K562 (cell line): Measurements from ENCODE around the gene ELOVL2. TPM values are rescaled to one million over a fixed set of nuclear protein-coding genes. Genes with fewer than 3 reads are reported as not detected.

ENCODE experiments used
- E2F8 ChIP-seq: fragments of 450-650 bp; IDR thresholded peaks from 2 replicates; pipeline ENCODE4 v1.7.1; 2018; ENCODE audit warnings: mild to moderate bottlenecking, low read depth; ENCODE audit not compliant: partially characterized antibody
- EGR1 ChIP-seq: fragments of 450-650 bp; conservative IDR thresholded peaks from 2 replicates; pipeline ENCODE4 v1.6.1; 2017; ENCODE audit warnings: mild to moderate bottlenecking
- EP400 ChIP-seq: fragments of 450-650 bp; IDR thresholded peaks from 2 replicates; pipeline ENCODE4 v1.6.1; 2017; ENCODE audit warnings: antibody characterized with exemption, mild to moderate bottlenecking, moderate library complexity
- MCM2 ChIP-seq: fragments of 450-650 bp; IDR thresholded peaks from 2 replicates; pipeline ENCODE4 v1.6.1; 2017; ENCODE audit warnings: low read depth, mild to moderate bottlenecking
- MEIS2 ChIP-seq: fragments of 450-650 bp; IDR thresholded peaks from 2 replicates; pipeline ENCODE4 v1.6.1; 2014; ENCODE audit warnings: mild to moderate bottlenecking; ENCODE audit not compliant: partially characterized antibody
- NCOR1 ChIP-seq: fragments of 450-650 bp; IDR thresholded peaks from 2 replicates; pipeline ENCODE4 v1.6.1; 2016; ENCODE audit warnings: mild to moderate bottlenecking, moderate library complexity
- SMARCC2 ChIP-seq: fragments of 450-650 bp; IDR thresholded peaks from 2 replicates; pipeline ENCODE4 v1.6.1; 2017; ENCODE audit warnings: antibody characterized with exemption, moderate library complexity, mild to moderate bottlenecking, low read depth
- TCF3 ChIP-seq: sonication (generic); formaldehyde crosslinking; IDR thresholded peaks from 2 replicates; pipeline ENCODE4 v1.4.0; 2020; ENCODE audit warnings: mild to moderate bottlenecking, missing genetic modification reagents
- TCF7 ChIP-seq: sonication (generic); IDR thresholded peaks from 2 replicates; pipeline ENCODE4 v1.6.1; 2016; ENCODE audit warnings: antibody characterized with exemption, borderline replicate concordance
- ZNF121 ChIP-seq: sonication (generic); formaldehyde crosslinking; conservative IDR thresholded peaks from 2 replicates; pipeline ENCODE4 v1.8.0; 2022; ENCODE audit warnings: missing genetic modification reagents
- ZNF586 ChIP-seq: fragments of 450-650 bp; formaldehyde crosslinking; conservative IDR thresholded peaks from 2 replicates; pipeline ENCODE4 v1.4.0; 2020; ENCODE audit warnings: mild to moderate bottlenecking, moderate library complexity
- ZNF644 ChIP-seq: fragments of 200-800 bp; sonication (Bioruptor generic); IDR thresholded peaks from 2 replicates; pipeline ENCODE4 v1.6.1; 2016; ENCODE audit warnings: low read depth, missing genetic modification characterization, missing compliant biosample characterization
- polyA plus RNA-seq, 8 experiments: library from polyadenylated mRNA; depleted of rRNA in 4 of 8; stranded (reverse) in 5 of 8; unstranded in 3 of 8; fragments of >200 nt; fragmentation: Nextera tagmentation in 2 of 8; fragmentation: Illumina TruSeq in 1 of 8; extraction: Ambion mirVana in 2 of 8; extraction: Trizol in 1 of 8; gene quantifications; 2 replicates each; pipeline versions ENCODE4 v1.2.1 to v1.2.3, GENCODE V29; 2011 to 2014; ENCODE audit warnings: inconsistent platforms in 1 of 8, missing spikeins in 1 of 8
- total RNA-seq, 7 experiments: library from RNA; depleted of rRNA in 6 of 7; stranded (reverse); fragments of >200 nt in 6 of 7; fragmentation: Illumina TruSeq in 2 of 7; extraction: Trizol in 2 of 7; gene quantifications; 2 replicates each; pipeline versions ENCODE4 v1.2.1 to v1.2.3, GENCODE V29; 2011 to 2021; ENCODE audit warnings: low replicate concordance in 1 of 7
- TF ChIP-seq, protein P1 (sequence below): sonication (generic); formaldehyde crosslinking; IDR thresholded peaks from 2 replicates; pipeline ENCODE4 v1.8.1; 2023; ENCODE audit warnings: missing genetic modification reagents, mild to moderate bottlenecking, borderline replicate concordance

ELOVL2 gene
- total and polyA plus RNA-seq, 9 of the 15 experiments (the other 6 are each of a cell fraction or from before 2014, with no cell fraction given): 0.05 to 0.96 (median 0.31) TPM

GRCh38 chr6:11035616-11036350 lies 8.3 kb downstream of the ELOVL2 start (continued):
- no peak for TF ChIP-seq E2F8
- no peak for TF ChIP-seq TCF7
- no peak for TF ChIP-seq NCOR1
- no peak for TF ChIP-seq EP400
- TF ChIP-seq ZNF121 (CRISPR knock-in tag): no peak
- no peak for TF ChIP-seq ZNF644 (tag)
- TF ChIP-seq, protein P1, sequence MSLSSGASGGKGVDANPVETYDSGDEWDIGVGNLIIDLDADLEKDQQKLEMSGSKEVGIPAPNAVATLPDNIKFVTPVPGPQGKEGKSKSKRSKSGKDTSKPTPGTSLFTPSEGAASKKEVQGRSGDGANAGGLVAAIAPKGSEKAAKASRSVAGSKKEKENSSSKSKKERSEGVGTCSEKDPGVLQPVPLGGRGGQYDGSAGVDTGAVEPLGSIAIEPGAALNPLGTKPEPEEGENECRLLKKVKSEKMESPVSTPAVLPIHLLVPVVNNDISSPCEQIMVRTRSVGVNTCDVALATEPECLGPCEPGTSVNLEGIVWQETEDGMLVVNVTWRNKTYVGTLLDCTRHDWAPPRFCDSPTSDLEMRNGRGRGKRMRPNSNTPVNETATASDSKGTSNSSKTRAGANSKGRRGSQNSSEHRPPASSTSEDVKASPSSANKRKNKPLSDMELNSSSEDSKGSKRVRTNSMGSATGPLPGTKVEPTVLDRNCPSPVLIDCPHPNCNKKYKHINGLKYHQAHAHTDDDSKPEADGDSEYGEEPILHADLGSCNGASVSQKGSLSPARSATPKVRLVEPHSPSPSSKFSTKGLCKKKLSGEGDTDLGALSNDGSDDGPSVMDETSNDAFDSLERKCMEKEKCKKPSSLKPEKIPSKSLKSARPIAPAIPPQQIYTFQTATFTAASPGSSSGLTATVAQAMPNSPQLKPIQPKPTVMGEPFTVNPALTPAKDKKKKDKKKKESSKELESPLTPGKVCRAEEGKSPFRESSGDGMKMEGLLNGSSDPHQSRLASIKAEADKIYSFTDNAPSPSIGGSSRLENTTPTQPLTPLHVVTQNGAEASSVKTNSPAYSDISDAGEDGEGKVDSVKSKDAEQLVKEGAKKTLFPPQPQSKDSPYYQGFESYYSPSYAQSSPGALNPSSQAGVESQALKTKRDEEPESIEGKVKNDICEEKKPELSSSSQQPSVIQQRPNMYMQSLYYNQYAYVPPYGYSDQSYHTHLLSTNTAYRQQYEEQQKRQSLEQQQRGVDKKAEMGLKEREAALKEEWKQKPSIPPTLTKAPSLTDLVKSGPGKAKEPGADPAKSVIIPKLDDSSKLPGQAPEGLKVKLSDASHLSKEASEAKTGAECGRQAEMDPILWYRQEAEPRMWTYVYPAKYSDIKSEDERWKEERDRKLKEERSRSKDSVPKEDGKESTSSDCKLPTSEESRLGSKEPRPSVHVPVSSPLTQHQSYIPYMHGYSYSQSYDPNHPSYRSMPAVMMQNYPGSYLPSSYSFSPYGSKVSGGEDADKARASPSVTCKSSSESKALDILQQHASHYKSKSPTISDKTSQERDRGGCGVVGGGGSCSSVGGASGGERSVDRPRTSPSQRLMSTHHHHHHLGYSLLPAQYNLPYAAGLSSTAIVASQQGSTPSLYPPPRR: no peak
- no peak for TF ChIP-seq EGR1
- TF ChIP-seq MEIS2: no peak
- no peak for TF ChIP-seq TCF3 (CRISPR knock-in tag)
- no peak for TF ChIP-seq SMARCC2
- TF ChIP-seq ZNF586: no peak
- TF ChIP-seq MCM2: no peak
